GM12873 (cell line): ENCODE results near the gene LORICRIN.

Source experiments
- CTCF ChIP-seq: IDR thresholded peaks from 2 replicates; pipeline ENCODE4 v1.5.1; 2012; ENCODE audit warnings: low read depth, mild to moderate bottlenecking, moderate library complexity, low read length, control low read depth; ENCODE audit not compliant: insufficient read depth; ENCODE audit errors: missing control alignments

The LORICRIN gene

GRCh38 chr1:153288634-153289275 is 29.3 kb downstream of the LORICRIN start:
- peak; percentile 82 for TF ChIP-seq CTCF

- no peak for TF ChIP-seq CTCF
Measured at GRCh38 chr1:153291514-153291913, 32.0 kb downstream of the LORICRIN start.

- TF ChIP-seq CTCF = no peak
Measured at GRCh38 chr1:153292185-153292584, 32.7 kb downstream of the LORICRIN start.

GRCh38 chr1:153292740-153293479 is 33.4 kb downstream of the LORICRIN start:
- peak; percentile 2 for TF ChIP-seq CTCF

- no peak for TF ChIP-seq CTCF
Measured at GRCh38 chr1:153293480-153293775, 33.9 kb downstream of the LORICRIN start.

- no peak for TF ChIP-seq CTCF
Measured at GRCh38 chr1:153293851-153294250, 34.4 kb downstream of the LORICRIN start.

GRCh38 chr1:153302308-153302707 is 42.8 kb downstream of the LORICRIN start:
- TF ChIP-seq CTCF = no peak
